Calu3 (cell line): Measurements from ENCODE around the gene SIAH3. TPM values are rescaled to one million over a fixed set of nuclear protein-coding genes. Genes with fewer than 3 reads are reported as not detected.

Source experiments
- BruUV-seq: library from RNA; stranded (reverse); fragments of 400-500 nt; replicated peaks from 2 replicates; lab custom pipeline; 2021; lab: Mats Ljungman, UMichigan
- CTCF ChIA-PET: fragments of 300-600 bp; sonication (Branson Sonifier 250); formaldehyde crosslinking; loops from one replicate; lab custom pipeline; 2022; ENCODE audit warnings: antibody characterized with exemption; lab: Charles Lee
- DNase-seq: peaks from one replicate; pipeline ENCODE4 v3.0.0; 2022
- H3K27ac Mint-ChIP-seq: one replicate; pipeline ENCODE4 v1.8.0; 2022; ENCODE audit warnings: mixed read lengths; ENCODE audit not compliant: unreplicated experiment
- H3K27me3 Mint-ChIP-seq: one replicate; pipeline ENCODE4 v1.8.0; 2022; ENCODE audit warnings: mixed read lengths; ENCODE audit not compliant: unreplicated experiment
- H3K36me3 Mint-ChIP-seq: one replicate; pipeline ENCODE4 v1.8.0; 2022; ENCODE audit warnings: mild to moderate bottlenecking, moderate library complexity, mixed read lengths; ENCODE audit not compliant: insufficient read depth, unreplicated experiment
- H3K4me1 Mint-ChIP-seq: one replicate; pipeline ENCODE4 v1.8.0; 2022; ENCODE audit warnings: mild to moderate bottlenecking, low read depth, mixed read lengths; ENCODE audit not compliant: unreplicated experiment
- H3K4me3 Mint-ChIP-seq: one replicate; pipeline ENCODE4 v1.8.0; 2022; ENCODE audit warnings: mild to moderate bottlenecking, low read depth, moderate library complexity, mixed read lengths; ENCODE audit not compliant: unreplicated experiment
- H3K9me3 Mint-ChIP-seq: one replicate; pipeline ENCODE4 v1.8.0; 2022; ENCODE audit warnings: low read depth, mixed read lengths; ENCODE audit not compliant: unreplicated experiment
- CTCF ChIP-seq: fragments of 200-600 bp; IDR thresholded peaks from one replicate; pipeline ENCODE4 v1.8.0; 2022; ENCODE audit warnings: antibody characterized with exemption; ENCODE audit not compliant: unreplicated experiment
- intact Hi-C: fragments of 100-400 bp; cut with micrococcal nuclease; formaldehyde crosslinking; loops from one replicate; pipeline ENCODE4 v1.10.0; 2022; ENCODE audit not compliant: unreplicated experiment
- total RNA-seq: library from RNA; stranded (reverse); gene quantifications from 2 replicates; pipeline ENCODE4 v1.2.3, GENCODE V29; 2022

Gene SIAH3
- total RNA-seq, 1 experiment from 2014 or later: not detected

DNA sequence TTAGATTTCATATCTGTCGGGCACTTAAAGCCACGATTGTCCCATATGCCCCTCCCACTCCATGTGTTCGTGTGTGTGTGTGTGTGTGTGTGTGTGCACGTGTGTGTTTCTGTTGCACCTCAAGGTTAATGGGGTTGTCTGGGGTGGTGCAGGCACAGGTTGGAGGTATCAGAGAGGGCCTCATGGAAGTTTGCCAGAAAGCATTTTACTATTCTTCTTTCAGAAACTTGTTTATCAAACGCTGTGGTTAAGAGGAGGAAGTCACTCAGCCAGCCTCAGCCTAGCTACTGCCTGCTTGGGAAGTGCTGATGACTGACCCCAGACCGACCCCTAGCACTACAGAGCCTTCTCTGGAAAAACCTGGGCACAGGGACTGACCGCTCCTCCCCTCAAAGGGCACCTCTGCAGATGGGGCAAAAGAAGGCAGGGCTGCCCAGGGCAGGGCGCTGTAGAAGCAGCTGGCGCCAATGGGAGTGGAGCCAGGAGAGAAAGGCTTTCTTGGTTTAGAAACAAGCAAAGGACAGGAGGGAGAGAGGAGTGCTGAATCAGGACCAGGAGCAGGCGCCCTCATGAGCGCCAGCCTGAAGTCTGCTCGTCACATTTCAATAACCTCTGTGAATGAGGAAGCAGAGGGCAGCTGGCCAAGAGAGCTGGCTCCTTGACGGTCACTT, 3.9 kb downstream of the SIAH3 start:
- Mint-ChIP-seq H3K27me3 (peaks cover 12% of the 10 kb centered on the region), H3K36me3 (peaks cover 5% of the 10 kb centered on the region)
- DNase-seq: peak; percentile 42

DNA sequence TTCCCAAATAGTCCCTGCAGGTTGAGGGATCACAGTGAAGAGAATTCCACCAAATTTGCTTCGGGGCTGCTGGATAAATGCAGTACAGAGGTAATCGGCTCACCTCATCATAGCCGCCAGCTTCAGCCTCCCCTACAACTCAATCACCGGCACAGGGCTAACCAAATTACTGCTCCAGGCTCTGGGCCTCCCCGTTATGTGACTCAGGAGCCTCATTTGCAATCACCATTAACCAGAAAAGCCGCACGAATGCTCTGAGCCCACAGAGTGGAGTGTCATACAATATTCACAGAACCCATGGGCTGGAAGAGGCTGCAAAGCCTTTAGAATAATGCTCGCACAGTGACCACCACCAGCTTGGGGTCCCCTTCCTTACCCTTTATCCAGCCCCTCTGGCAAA, 4.9 kb downstream of the SIAH3 start:
- no peaks in the 10 kb centered on the region for H3K9me3 Mint-ChIP-seq
- CTCF ChIA-PET: no interaction called here
- peaks cover 10% of the 10 kb centered on the region for H3K27me3 Mint-ChIP-seq
- no peak overlapping the region for H3K4me3 Mint-ChIP-seq
- intact Hi-C loops: no loop called here
- H3K4me1 Mint-ChIP-seq: peaks cover 25% of the 10 kb centered on the region
- no TSS peak for BruUV-seq
- no peak overlapping the region for H3K27ac Mint-ChIP-seq
- peaks cover 5% of the 10 kb centered on the region for H3K36me3 Mint-ChIP-seq
- TF ChIP-seq CTCF: no peak
- no peak for DNase-seq

More for the DNA sequence above, 3.9 kb downstream of the SIAH3 start:
- peaks cover 25% of the 10 kb centered on the region for H3K4me1 Mint-ChIP-seq
- H3K27ac Mint-ChIP-seq: peak overlapping the region; percentile 32
- no TSS peak for BruUV-seq
- no peak for TF ChIP-seq CTCF
- CTCF ChIA-PET: interaction anchor here (0.9 kb wide), 1 partner anchor 33 kb away, joined by 3 read pairs; no protein-coding TSS in a partner anchor
- intact Hi-C loops: no loop called here
- no peaks in the 10 kb centered on the region for H3K9me3 Mint-ChIP-seq
- peak overlapping the region; percentile 43 for H3K4me3 Mint-ChIP-seq

GRCh38 chr13:45838171-45838745, 13.3 kb downstream of the SIAH3 start:
- DNase-seq: no peak
- BruUV-seq: no TSS peak
- CTCF ChIA-PET: no interaction called here
- H3K4me3 Mint-ChIP-seq: no peak overlapping the region
- intact Hi-C loops: no loop called here
- peaks cover 17% of the 10 kb centered on the region for H3K4me1 Mint-ChIP-seq
- H3K36me3 Mint-ChIP-seq: no peaks in the 10 kb centered on the region
- H3K27me3 Mint-ChIP-seq: no peaks in the 10 kb centered on the region
- H3K27ac Mint-ChIP-seq: no peak overlapping the region
- no peak for TF ChIP-seq CTCF
- H3K9me3 Mint-ChIP-seq: no peaks in the 10 kb centered on the region

DNA sequence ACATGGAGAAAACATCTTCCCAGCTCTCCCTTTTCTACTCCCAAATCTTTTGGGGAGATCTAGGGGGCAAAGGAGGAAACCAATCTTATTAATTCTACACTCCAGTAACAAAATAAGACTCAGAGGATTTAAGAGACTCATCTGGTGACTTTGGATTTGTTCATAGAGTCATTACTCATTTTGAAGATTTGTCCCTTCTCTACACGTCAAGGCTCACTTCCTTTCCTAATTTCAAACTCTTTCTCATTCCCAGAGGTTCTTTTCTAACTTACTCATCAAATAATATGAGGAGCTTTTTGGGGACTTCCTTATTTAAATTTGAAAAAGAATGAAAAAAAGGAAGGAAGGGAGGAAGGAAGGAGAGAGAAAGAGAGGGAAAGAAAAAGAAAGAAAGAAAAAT, 14.4 kb downstream of the SIAH3 start:
- H3K36me3 Mint-ChIP-seq: no peaks in the 10 kb centered on the region
- TF ChIP-seq CTCF: no peak
- H3K9me3 Mint-ChIP-seq: no peaks in the 10 kb centered on the region
- no peak for DNase-seq
- H3K4me1 Mint-ChIP-seq: peaks cover 17% of the 10 kb centered on the region
- intact Hi-C loops: no loop called here
- no peaks in the 10 kb centered on the region for H3K27me3 Mint-ChIP-seq
- no TSS peak for BruUV-seq
- CTCF ChIA-PET: no interaction called here
- H3K27ac Mint-ChIP-seq: no peak overlapping the region
- no peak overlapping the region for H3K4me3 Mint-ChIP-seq
